Heart left ventricle (tissue), 13 donors: ENCODE measurements around the gene PCARE.

Source experiments
- POLR2A ChIP-seq, 2 donors: fragments of 450-650 bp; IDR thresholded peaks; one replicate each; pipeline ENCODE4 v1.6.1; 2017; ENCODE audit warnings: antibody characterized with exemption in 2 of 2, mild to moderate bottlenecking in 2 of 2, moderate library complexity in 2 of 2
- TF ChIP-seq, protein P1 (sequence below), 12 donors: fragments of 200-600 bp; sonication (generic) in 4 of 12; IDR thresholded peaks; one replicate each; pipeline versions ENCODE4 v1.5.0 to v1.8.0; 2018 to 2022; ENCODE audit warnings: antibody characterized with exemption in 12 of 12, mild to moderate bottlenecking in 5 of 12
- donor health status: ischemic (EF 13 %, LVEDD 7.1; RV severe dilation, severe dysfunction).
- donor health status: DM: no; HTN: yes; CAD: no.
- donor health status: DM: no; HTN: no; CAD: no.
- donor health status: ischemic (EF 25% LVEDD 6.9; RV normal size, moderate dysfunction).
- donor health status: ischemic (EF 25% LVEDD 5.7; RV mildly dilated, moderate dysfunction).
- donor health status: ischemic (EF 35%, LVEDD 5.7; RV mildly dilated, moderate dysfunction).
- donor health status: nonischemic (EF 11% LVEDD 7.7; RV severe dilation, severe dysfunction).
- donor health status: DM: yes; HTN: yes; CAD: no.
- donor health status: PGD.
- donor health status: ischemic (EF 29% LVEDD 5.4; RV normal size, mild dysfunction).
- donor health status: nonischemic (EF 23%, LVEDD 6.1; RV moderate dilation, normal function).

DNA sequence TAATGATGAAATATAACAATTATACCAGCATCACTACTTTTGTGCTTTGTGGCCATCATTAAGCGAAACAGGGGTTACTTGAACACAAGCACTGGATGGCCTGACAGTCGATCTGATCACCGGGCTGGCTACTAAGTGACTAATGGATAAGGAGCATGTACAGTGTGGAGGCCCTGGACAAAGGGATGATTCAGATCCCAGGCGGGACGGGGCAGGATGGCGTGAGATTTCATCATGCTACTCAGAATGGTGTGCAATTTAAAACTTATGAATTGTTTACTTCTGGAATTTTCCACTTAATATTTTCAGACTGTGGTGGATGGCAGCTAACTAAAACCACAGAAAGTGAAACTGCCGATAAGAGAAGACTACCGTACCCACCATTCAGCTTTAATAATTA, 33.9 kb upstream of the PCARE start:
- TF ChIP-seq, protein P1, sequence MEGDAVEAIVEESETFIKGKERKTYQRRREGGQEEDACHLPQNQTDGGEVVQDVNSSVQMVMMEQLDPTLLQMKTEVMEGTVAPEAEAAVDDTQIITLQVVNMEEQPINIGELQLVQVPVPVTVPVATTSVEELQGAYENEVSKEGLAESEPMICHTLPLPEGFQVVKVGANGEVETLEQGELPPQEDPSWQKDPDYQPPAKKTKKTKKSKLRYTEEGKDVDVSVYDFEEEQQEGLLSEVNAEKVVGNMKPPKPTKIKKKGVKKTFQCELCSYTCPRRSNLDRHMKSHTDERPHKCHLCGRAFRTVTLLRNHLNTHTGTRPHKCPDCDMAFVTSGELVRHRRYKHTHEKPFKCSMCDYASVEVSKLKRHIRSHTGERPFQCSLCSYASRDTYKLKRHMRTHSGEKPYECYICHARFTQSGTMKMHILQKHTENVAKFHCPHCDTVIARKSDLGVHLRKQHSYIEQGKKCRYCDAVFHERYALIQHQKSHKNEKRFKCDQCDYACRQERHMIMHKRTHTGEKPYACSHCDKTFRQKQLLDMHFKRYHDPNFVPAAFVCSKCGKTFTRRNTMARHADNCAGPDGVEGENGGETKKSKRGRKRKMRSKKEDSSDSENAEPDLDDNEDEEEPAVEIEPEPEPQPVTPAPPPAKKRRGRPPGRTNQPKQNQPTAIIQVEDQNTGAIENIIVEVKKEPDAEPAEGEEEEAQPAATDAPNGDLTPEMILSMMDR (IDR thresholded peaks at IDR 0.05) = no peak
- TF ChIP-seq POLR2A (IDR thresholded peaks at IDR 0.05) = no peak
